RCC 7860 (cell line): ENCODE measurements around the gene LNPEP.
"Not testable (repeated sequence)": the region's sequence is repeated elsewhere in the genome, so short reads cannot be mapped to it uniquely, and the experiment has no call there.

Experiments
- DNase-seq: peaks from one replicate; pipeline ENCODE4 v3.0.0-alpha.2; 2015; ENCODE audit warnings: low spot score
- FAIRE-seq: peaks from 2 replicates; lab custom pipeline; 2012; peaks lifted over from hg19 to GRCh38; lab: Jason Lieb, UNC

LNPEP gene

DNA sequence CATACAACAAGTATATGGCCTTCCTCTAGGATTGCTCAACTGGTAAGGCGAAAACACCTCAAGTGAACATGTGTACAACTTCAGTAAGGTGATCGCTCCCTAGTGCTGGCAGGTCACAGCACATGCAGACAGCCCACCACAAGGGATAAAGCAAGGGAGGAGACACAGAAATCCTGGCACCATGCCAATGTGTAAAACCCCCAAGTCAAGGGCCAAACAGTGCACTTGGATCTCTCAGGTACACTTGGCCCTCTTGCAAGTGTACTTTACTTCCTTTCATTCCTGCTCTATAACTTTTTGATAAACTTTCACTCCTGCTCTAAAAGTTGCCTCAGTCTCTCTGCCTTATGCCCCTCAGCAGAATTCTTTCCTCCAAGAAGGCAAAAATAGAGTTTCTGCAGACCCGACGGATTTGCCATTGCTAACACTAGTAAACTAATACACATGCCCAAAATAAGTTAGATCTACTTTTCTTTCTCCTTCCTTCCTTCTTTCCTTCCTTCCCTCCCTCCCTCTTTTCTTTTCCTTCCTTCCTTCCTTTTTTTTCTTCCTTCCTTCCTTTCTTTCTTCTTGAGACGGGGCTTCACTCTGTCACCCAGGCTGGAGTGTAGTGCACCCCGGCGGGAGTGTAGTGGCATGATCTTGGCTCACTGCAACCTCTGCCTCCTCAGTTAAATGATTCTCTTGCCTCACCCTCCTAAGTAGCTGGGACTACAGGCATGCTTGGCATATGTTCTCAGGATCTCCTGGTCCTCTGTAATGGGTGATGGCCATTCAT, 6.8 kb upstream of the LNPEP start:
- FAIRE-seq, result no peak
- no peak for DNase-seq

DNA sequence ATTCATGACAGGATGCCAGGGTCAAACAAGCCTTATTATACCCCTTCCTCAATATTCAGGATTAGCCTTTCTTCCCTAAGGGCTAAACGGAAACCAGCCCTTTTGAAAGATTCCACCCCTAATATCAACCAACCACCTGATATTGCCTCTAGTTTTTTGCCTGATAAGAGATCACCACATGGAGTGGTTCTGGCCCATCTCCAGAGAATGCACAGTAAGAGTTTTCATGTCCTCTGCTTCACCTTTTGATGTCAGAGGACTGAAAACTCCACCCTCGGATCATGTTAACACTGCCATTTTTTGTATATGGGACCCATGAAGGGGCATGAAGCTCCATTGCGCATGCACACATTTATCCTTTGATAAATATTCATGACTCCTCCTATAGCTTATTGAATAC, 5.8 kb upstream of the LNPEP start:
- FAIRE-seq (no peak), DNase-seq (no peak)

DNA sequence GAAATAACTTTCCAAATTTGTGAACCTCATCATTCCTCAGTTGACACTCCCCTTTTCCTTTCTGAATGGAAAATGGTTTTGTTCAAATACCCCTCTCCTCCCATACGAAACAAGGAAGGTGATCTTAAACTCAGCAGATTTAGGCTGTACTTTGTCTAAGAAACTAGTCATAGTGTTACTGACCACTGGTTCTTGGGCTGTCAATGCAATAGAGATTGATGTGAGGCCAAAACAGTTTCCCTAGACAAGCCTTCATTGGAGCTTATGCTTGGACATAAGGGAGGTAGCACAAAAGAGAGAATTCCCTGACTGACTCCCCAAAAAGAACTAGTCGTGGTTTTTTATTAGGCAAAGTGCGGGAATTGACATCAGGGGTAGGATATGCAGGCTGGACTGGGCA, 5.3 kb upstream of the LNPEP start:
- FAIRE-seq (no peak), DNase-seq (no peak)

DNA sequence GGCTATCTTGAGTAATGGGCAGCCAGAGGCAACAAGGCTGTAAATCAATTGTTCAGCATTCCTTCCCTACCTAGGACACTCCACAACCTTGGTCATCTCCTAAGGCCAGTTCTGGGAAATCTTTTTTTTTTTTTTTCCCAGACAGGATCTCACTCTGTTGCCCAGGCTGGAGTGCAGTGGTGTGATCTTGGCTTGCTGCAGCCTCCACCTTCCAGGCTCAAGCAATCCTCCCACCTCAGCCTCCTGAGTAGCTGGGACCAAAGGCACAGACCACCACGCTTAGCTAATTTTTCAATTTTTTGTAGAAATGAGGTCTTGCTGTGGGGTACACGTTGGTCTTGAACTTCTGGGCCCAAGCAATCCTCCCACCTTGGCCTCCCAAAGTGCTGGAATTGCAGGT, 4.8 kb upstream of the LNPEP start:
- FAIRE-seq, DNase-seq: not testable (repeated sequence)

DNA sequence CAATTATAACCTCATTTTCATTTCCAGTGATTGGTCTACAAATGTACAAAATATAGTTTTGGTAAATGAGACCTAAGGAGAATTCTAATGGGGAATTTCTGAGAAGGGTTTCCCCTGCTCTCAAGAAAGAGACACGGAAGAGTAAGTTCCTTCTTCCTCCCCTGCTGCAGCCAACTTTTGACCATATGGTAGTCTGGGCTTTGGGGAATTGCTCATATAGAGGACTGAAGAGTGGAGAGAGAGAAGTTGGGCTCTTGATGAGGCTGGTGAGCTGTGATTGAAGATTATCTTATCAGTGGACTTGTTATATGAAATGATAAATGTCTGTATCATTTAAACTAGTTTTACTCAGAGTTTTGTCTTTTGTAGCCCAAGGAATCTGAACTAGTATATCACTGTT, 4.3 kb upstream of the LNPEP start:
- DNase-seq (no peak), FAIRE-seq (no peak)

DNA sequence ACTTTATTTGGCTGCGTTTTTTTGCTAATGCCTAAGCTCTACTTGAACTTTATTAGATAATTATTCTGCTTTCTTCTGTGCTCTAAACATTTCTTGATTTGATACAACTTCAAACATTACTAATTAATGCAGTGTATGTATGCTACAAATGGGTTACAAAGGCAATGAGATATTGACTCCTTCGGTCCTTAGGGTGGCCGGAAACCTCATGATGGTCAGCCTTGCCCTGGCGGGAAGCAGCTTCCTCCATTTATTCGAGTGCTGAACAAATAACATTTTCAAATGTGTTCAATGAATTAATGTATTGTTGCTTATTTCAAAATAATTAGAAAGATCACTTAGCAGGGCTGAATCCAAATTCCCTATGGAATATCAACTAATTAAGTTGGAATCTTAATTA, 3.9 kb upstream of the LNPEP start:
- FAIRE-seq, result no peak
- DNase-seq, result no peak

DNA sequence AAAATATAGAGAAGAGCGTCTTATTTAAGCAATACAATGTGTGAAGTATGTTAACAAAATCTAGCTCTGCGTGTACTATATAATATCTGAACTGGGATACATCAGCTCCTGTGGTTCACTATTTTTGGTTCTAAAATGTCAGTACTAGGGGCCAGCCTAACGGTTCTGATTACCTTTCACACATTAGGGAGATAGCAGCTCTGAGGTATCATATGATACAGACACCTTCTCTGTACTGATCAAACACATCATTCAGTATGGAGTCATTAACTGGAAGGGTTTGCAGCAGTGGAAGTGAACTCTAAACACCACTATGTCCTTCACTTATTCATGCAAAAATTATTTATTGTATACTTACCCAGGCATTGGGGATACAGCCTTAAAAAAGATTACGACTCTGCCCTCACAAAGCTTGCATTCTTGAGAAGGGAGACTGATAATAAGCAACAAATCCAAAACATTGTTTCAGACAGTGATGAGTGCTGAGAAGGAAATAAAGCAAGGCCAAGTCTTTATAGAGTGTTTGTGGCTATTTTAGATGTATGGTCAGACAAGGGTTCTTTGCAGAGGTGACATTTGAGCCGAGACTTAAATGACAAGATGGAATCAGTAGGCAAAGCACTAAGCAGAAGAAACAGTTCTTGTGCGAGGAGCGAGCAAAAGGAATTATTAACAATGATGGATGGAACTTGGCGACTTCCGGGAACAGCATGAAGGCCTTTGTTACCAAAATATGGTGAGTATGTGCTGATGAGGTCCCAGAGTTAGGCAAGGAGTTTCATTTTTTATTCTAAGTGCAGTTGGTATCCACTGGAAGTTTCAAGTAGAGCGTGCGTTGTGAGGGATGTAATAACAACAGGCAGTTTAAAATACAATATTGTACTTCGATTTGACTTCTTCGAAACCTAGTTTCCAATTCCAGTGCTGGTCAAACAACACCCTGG, 1.8 kb upstream of the LNPEP start:
- FAIRE-seq, result no peak
- no peak for DNase-seq

DNA sequence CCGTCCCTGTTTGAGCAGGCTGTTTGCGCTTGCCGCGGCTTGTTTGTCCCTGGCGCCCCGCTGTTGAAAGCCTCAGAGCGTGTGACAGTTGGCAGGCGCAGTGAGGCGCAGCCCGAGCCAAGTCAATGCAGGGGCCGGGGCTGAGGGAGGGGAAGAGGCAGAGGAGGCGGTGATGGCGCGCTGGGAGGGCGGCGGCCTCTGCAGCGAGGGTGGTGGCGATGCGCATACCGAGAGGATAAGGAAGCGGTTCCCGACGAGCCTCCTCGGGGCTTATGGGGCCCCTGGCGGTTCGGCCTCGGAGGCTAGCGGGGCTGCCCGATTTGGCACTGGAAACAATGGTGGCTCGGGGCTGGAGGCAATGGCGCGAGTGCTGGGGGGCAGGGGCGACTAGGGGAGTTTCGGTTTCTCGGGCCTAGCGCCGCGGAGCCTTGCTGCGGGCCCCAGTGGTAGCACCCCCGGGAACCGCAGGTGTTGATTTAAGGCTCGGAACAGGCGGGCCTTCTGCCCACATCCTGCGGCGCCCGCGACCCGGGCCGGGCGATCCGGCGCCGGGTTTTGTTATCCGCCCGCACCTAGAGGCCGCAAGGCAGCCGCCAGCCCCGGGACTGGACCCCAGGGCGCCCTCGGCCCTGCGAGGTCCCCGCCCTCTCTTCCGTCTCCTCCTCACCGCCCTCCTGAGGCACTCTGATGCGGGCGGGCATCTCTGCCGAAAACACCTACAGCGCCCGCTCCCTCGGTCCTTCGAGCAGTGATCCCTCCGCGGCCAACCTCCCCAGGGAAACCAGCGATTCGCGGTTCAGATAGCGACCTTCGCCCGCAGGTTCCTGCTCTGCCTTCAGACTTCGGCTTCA, 947 bp upstream of the LNPEP start:
- FAIRE-seq, result no peak
- peak; percentile 81 for DNase-seq

DNA sequence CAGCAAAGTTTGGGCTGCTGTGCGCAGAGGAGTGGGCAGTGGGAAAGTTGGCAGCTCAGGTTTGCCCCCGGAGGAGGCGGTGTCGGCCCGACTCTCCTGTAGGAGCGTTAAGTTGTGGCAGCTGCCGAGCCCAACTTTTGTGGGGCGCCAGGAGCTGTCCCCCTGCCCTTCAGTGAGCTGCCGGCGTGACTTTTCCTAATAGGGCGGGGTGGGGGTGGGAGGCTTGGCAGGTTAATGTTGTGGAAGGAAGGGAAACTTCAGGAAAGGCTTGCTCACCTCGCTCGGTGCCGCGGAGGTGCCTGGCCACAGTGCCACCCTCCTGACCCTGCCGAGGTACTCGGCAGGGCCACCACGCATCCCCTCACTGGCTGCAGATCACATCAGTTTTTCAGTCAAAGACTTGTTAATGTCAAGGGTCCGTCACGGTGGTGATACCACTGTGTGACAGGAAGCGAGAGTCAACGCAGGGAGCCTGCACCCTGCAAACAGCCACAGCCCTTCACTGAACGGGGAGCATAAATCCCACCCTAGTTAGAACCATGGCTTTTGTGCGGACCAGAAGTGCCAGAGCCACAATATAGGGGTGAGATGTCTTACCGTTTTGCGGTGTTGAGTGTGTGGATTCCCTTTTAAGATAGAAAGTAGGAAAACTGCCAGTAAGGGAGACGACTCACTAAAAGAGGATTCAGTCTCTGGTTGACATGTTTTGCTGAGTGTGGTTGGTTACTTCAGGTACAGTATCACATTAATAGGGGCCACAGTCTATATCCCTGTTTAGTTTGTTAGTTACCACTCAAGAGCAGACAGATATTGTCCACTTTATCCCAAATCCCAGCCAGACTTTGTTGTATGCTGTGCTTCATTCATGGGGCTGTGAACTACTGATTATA, 796 bp downstream of the LNPEP start:
- no peak for DNase-seq
- FAIRE-seq, result no peak

DNA sequence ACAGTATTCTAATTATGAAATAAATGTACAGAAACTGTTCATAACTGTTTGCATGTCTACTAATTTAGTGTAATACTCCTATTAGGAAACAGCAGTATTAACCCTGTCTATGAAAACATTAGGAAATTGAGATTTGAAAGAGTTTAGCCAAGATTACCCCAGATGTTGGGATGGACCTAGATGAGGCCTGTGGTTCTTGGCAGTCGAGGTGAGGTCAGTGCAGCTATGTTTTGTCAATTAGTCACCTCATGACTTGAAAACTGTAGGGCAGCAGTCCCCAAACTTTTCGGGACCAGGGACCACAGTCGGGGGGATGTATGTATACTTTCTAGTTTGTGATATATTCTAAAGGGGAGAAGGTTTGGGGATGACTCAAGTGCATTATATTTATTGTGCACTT, 4.7 kb downstream of the LNPEP start:
- DNase-seq (no peak), FAIRE-seq (no peak)

DNA sequence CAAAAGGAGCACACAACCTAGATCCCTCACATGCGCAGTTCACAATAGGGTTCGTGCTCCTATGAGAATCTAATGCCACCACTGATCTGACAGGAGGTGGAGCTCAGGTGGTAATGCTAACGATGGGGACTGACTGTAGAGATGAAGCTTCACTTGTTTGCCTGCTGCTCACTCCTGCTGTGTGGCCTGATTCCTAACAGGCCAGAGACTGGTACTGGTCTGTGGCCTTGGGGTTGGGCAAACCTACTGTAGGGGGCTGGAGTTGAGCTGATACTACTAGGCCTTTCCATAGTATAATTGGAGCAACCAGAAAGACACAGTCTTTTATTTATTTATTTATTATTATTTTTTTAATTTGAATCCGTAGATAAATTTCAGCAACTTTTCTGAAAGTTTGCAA, 5.3 kb downstream of the LNPEP start:
- DNase-seq (no peak), FAIRE-seq (no peak)

DNA sequence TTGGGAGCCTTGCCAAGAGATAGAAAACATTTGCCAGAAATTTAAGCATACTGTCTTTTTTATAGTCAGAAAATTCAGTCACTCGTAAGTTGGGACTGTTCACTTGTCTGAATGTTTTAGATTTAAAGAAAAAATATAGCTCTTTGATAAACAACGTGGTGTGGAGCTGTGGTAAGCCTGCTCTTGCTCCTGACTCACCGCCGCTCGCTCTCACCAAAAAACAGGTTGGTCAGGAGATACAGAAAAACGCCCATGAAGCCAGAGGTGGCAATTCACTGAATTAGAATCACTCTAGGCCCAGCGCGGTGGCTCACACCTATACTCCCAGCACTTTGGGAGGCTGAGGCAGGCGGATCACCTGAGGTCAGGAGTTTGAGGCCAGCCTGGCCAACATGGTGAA, 6.2 kb downstream of the LNPEP start:
- FAIRE-seq, result no peak

DNA sequence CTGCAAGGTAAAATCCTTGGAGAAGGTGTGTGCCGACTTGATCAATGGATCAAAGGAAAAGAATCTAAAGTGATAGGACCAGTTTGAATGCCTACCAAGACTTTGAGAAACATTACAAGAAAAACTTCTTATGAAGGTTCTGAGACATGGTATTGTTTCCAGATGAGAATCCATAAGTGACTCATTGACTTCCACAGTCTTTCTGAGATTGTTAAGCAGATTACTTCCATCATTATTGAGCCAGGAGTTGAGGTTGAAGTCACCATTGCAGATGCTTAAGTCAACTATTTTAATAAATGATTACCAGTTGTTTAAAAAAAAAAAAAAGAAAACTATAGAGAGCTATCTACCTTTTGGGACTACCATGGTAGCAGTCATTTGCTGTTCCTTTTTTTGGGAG, 7.0 kb downstream of the LNPEP start:
- peak; percentile 22 for DNase-seq
- FAIRE-seq, result peak; percentile 59

More for the DNA sequence above, 6.2 kb downstream of the LNPEP start:
- no peak for DNase-seq

DNA sequence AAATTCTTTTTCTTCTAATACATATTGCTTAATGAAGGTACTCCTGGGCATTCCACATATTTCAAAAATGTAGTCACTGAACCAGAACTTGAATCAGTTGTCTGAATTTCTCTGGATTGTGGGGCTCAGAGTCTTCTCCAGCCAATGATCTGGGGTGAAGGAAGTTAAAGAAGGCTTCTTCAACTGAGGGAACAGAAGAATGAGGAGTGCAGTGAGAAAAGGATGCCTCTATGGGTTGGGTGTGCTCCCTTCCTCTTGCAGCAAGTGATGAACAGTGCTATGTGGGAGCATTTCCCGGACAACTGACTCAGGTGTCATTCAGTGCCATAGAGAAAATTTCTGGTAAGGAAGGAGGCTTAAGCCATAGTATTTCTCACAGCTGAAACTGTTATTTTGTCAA, 7.9 kb downstream of the LNPEP start:
- DNase-seq, result no peak
- no peak for FAIRE-seq

DNA sequence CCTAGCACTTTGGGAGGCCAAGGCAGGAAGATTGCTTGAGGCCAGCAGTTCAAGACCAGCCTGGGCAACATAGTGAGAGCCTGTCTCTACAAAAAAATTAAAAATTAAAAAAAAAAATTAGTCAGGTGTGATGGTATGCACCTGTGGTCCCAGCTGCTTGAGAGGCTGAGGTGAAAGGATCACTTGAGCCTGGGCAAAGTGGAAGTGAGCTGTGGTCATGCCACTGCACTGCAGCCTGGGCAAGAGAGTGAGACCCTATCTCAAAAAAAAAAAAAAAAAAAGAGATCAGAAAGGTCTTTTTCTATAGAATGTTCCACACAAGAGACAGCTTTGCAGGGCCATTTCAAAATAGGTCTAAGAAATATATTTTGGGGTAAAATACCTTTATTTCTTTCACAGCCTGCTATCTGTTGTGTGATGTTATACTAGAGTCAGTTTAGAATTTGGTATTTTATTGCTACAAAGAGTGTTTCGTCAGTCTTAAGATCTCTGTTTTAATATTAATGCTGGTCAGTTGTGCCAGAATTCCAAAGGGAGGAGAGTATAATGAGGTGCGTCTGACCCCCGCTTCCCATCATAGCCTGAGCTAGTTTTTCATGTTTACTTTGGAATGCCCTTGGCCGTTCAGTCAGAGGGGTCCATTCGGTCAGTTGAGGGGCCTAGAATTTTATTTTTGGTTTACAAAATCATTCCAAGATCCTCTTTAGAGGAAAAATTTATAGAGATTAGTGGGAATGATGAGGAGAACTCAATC, 9.4 kb downstream of the LNPEP start:
- no peak for DNase-seq
- no peak for FAIRE-seq

DNA sequence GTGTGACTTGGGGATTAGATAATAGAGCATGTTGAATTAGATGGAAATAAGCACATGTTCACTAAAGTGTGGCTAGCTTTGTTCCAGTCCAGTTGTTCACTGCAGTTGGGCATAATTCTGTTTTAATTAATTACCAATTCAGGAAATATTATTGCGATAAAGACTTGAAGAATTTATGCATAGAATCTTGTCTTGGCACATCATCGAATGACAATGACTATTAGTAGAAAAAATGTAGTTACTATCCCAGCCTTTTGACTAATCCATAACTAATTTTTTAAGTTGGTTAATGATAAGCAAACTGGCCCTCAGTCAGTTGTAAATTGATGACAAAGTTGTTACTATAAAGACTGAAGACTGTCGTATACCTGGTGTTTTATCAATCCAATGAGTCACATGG, 10.5 kb downstream of the LNPEP start:
- FAIRE-seq, result peak; percentile 90
- peak; percentile 47 for DNase-seq

DNA sequence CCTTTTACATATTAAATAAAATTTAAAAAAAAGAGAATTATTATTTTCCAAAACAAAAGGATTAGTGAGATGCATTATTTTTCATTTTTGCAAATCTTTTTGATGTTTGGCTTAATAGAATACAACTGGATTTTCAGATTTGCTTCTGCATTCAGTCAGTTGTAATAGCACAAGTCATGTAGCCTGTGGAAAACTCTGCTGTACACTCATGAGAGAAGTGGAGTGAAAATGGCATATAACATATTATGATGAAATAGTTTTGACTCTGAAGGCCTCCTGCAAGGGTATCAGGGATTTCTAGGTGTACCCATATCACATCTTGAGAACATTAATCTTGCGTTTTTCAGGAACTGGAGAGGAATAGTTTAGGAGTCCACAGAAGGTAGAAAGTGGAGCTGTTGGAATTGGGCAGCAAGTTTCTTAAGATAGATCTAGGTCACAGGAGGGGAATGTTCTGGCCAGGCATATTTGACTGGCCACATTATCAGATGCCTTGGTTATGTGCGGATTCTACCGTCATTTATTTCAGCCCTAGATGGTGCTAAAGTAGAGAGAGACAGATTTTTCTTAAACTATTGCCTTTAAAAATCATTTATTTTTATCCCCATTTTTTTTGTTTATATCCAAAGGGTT, 16.4 kb downstream of the LNPEP start:
- no peak for FAIRE-seq

DNA sequence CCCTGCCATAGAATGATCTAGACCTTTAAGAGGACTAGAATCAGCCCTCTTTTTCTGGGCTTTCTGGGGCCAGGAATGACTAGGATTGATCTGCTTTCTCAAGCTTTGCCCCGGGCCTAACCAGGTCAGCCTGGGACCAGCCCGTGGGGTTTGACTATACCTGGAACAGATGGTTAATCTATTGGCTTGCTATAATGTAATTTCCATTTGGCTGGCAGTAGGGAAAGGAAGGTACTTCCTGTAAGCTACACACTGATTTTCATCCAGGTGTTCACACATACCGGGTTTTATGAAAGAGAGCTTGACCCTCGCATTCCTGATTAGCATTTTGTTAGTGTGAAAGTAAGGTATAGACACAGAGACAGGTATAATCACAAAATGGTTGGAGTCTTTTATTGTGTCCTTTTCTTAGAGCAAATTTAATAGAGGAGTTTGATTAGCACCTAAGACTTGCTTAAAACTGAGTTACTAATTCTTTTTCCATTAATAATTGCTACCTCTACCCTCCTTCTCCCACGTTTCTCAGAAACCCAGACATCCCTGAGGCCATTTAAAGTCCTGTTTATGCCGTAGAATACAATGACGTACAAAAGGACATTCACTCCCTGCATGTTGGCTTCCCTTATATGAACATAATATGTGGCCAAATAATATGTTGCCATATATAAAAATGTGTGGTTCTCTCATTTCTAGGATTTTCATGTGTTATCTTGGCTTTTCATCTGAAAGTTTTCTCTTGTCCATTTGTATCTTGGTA, 17.3 kb downstream of the LNPEP start:
- no peak for DNase-seq
- no peak for FAIRE-seq

More for the DNA sequence above, 16.4 kb downstream of the LNPEP start:
- no peak for DNase-seq
